HG03025 (cell line): ENCODE data around the gene DEFB113.
"Not testable (repeated sequence)": the region's sequence is repeated elsewhere in the genome, so short reads cannot be mapped to it uniquely, and the experiment has no call there.

ENCODE experiments used
- ATAC-seq: cut with Tn5 transposase; IDR thresholded peaks from one replicate; pipeline ENCODE4 v1.9.1; 2021; ENCODE audit warnings: mild to moderate bottlenecking, moderate library complexity; ENCODE audit not compliant: unreplicated experiment, low FRiP score

The DEFB113 gene, protein sequence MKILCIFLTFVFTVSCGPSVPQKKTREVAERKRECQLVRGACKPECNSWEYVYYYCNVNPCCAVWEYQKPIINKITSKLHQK

GRCh38 chr6:49969605-49970004 lies at the start of gene DEFB113:
Gene DEFB113, minus strand, starts transcription at chr6:49969625. Its CDS starts 0 bp downstream, at chr6:49969625.
- no peak for ATAC-seq

GRCh38 chr6:50007819-50008218 lies 38.4 kb upstream of the DEFB113 start:
- ATAC-seq, result no peak

GRCh38 chr6:50003139-50003538 lies 33.7 kb upstream of the DEFB113 start:
- no peak for ATAC-seq

- ATAC-seq, result no peak
Measured at GRCh38 chr6:49995278-49995677, 25.9 kb upstream of the DEFB113 start.

GRCh38 chr6:49988900-49989299 lies 19.5 kb upstream of the DEFB113 start:
- ATAC-seq, result no peak

- ATAC-seq, result no peak
Measured at GRCh38 chr6:49987749-49988148, 18.3 kb upstream of the DEFB113 start.

GRCh38 chr6:49986551-49986950 lies 17.1 kb upstream of the DEFB113 start:
- no peak for ATAC-seq

DNA sequence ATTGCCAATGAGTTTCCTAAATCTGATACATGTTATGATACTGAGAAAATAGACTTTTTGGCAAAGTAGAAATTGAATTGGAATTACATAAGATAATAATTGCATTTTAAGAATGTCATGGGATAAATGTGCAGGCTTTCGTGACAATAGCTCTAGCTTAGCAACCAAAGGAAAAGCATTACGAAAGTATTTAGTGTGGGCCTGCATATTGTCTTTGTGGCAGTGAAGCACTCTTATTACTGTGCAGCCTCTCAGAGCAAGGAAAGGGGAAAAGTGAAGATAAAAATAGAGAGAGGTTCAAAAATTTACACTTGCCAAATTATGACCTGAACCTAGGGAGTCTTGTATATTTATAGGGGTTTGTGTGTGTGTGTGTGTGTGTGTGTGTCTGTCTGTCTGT lies 12.6 kb upstream of the DEFB113 start:
- no peak for ATAC-seq

GRCh38 chr6:49980898-49981297 lies 11.5 kb upstream of the DEFB113 start:
- no peak for ATAC-seq

DNA sequence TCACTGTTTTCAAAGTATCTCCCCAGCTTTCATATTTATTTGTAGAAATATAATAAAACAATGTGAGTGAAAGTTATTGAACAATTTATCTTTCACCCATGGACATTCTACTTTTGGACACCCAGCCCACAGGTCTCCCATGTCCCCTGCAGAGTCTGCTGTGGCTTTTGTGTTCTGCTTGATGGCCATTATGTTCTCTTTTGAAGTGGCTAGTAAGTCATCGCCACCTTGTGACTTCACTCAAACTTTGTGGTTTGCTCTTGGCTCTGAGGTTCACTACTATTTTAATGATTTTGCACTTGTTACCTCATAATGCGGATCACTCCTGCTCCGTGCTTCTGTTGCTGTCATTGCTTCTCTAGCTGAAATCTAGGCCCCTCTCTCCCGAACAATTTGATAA lies 10.2 kb upstream of the DEFB113 start:
- peak; percentile 29 for ATAC-seq

DNA sequence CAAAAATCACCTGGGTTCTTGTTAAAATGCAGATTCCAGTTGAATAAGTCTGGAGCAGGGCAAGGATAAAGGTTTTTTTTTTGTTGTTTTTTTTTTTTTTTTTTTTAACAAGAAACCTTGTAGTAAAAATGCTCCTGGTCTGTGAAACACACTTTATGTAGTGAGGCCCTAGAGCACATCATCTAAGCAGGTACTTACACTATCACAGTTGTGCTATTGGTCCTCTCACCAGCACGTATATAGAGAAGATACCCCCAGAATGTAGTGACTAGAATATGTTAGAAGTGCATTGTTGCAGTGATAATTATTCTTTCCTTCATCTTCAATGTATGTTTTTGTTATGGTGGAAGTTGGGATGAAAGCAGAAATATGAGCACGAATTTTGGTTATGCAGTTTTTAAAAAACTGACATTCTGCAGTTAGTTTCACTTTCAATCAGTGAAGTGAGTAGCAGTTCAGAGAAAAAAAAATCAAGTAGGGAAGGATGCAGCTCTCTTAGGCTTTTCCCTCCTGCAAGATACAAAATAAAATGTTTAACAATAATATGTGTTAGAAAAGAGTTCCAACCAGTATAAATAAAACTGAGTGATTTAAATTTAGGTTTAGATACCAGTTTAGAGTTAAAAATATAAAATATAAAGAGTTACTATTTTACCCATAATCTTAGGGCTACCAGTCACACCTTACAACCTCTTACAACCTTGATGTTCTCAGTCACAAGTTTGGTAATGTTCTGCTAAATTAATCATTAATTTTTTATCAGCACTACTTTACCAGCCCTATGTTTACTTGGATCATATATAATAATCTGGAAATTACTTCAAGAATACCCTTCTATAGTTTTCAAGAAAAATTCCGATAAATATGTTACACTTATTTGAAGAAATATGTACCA lies 9.2 kb upstream of the DEFB113 start:
- peak; percentile 60 for ATAC-seq

GRCh38 chr6:49966823-49967222 lies 2.6 kb downstream of the DEFB113 start:
- no peak for ATAC-seq

DNA sequence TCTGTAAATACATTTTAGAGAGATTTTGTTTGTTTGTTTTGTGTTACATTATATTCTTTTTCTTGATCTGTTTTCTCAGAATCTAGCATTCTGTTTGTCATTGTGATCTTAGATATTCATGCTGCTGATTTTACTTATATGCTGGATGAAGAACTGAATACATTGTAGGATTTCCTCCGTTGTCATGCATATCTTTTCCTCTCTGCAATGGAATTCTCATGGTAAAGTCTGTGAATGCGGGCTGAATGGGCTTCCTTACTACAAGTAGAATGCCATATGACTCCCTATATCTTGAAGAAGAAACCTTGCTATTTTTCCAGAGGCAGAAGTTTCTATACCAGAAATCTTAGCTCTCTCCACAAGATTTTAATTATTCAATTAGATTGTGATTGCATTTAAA lies 3.1 kb downstream of the DEFB113 start:
- ATAC-seq, result no peak

GRCh38 chr6:49964064-49964463 lies 5.4 kb downstream of the DEFB113 start, which contains the start of gene DEFB114:
Gene DEFB114, minus strand, starts transcription at chr6:49964164. Its CDS starts 59 bp downstream, at chr6:49964105.
- ATAC-seq, result no peak

- no peak for ATAC-seq
Measured at GRCh38 chr6:49958180-49958579, 11.2 kb downstream of the DEFB113 start.

- no peak for ATAC-seq
Measured at GRCh38 chr6:49955847-49956246, 13.6 kb downstream of the DEFB113 start.

- ATAC-seq, result no peak
Measured at GRCh38 chr6:49951926-49952325, 17.5 kb downstream of the DEFB113 start.

DNA sequence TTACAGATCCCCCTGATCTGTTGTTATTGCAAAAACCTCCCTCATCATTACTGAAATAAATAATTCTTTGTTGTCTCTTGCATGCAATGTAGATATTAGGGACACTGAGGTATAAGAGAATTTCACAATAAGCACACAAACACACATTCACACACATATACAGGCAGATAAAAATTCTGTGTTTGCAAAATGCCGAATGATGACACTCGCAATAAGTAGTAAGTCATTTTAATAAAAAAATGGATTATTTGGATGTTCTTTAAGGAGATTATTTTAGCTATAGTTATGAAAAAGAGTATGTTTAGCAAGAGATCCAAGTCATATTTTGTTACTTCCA lies 19.0 kb downstream of the DEFB113 start:
- ATAC-seq, result no peak

GRCh38 chr6:49949062-49949461 lies 20.4 kb downstream of the DEFB113 start:
- no peak for ATAC-seq

- ATAC-seq, result no peak
Measured at GRCh38 chr6:49946835-49947234, 22.6 kb downstream of the DEFB113 start.

GRCh38 chr6:49944068-49944467 lies 25.4 kb downstream of the DEFB113 start:
- not testable (repeated sequence) for ATAC-seq

- no peak for ATAC-seq
Measured at GRCh38 chr6:49939993-49940498, 29.4 kb downstream of the DEFB113 start.
